Pancreas (tissue), 10 donors: ENCODE results near the gene NFIX. TPM values are rescaled to one million over a fixed set of nuclear protein-coding genes. Genes with fewer than 3 reads are reported as not detected.
"Not testable (repeated sequence)": the region's sequence is repeated elsewhere in the genome, so short reads cannot be mapped to it uniquely, and the experiment has no call there.

Source experiments
- ATAC-seq, 4 donors: fragments of 200-7000 bp; cut with Tn5 transposase; one replicate each; pipeline versions ENCODE4 v1.8.0 to v1.9.1; 2020; ENCODE audit warnings: mild to moderate bottlenecking in 4 of 4, moderate library complexity in 4 of 4
- DNase-seq, 6 donors: peaks; one replicate each; pipeline ENCODE4 v3.0.0-alpha.2; 2020
- FAIRE-seq: peaks from 2 replicates; lab custom pipeline; 2012; peaks lifted over from hg19 to GRCh38; lab: Jason Lieb, UNC
- H3K27ac ChIP-seq, 4 donors: fragments of 200-600 bp; sonication (generic); 1 replicate in 3 of 4; 2 replicates in 1 of 4; pipeline versions ENCODE4 v1.5.0 to v1.8.0; 2020
- H3K27me3 ChIP-seq, 4 donors: fragments of 200-600 bp; one replicate each; pipeline ENCODE4 v1.8.0; 2021
- H3K36me3 ChIP-seq, 3 donors: fragments of 200-600 bp; sonication (generic) in 1 of 3; one replicate each; pipeline versions ENCODE4 v1.5.0 to v1.8.0; 2020 to 2021
- H3K4me1 ChIP-seq, 3 donors: fragments of 200-600 bp; one replicate each; pipeline ENCODE4 v1.8.0; 2021
- H3K4me3 ChIP-seq, 4 donors: fragments of 200-600 bp; sonication (generic) in 2 of 4; one replicate each; pipeline versions ENCODE4 v1.5.0 to v1.8.0; 2020 to 2021
- H3K9me3 ChIP-seq, 4 donors: fragments of 200-600 bp; one replicate each; pipeline ENCODE4 v1.8.0; 2021
- WGBS, 2 donors: extraction: QIAGEN DNeasy Blood & Tissue Kit; methylation state at CpG; one replicate each; pipeline ENCODE4 v1.1.7; 2013; 5-methylcytosine and 5-hydroxymethylcytosine counted together
- intact Hi-C, 3 donors: fragments of 100-400 bp; cut with DNase I; formaldehyde crosslinking; loops; one replicate each; pipeline versions ENCODE4 v1.11.1 to v1.14.2; 2022
- polyA plus RNA-seq, 2 donors: library from polyadenylated mRNA; stranded (reverse); fragments of 200-250 nt; gene quantifications; one replicate each; pipeline ENCODE4 v1.2.3, GENCODE V29; 2013
- total RNA-seq, 6 donors: library from RNA; stranded (reverse); fragmentation: NEBNext Ultra II Directional in 4 of 6; extraction: Animal tissue kit (Norgen Biotek cat#: 25700) in 4 of 6; gene quantifications; one replicate each; pipeline versions ENCODE4 v1.2.1 to v1.2.4, GENCODE V29; 2021 to 2023
- TF ChIP-seq, protein P1 (sequence below), 4 donors: fragments of 200-600 bp; sonication (generic) in 3 of 4; IDR thresholded peaks; one replicate each; pipeline versions ENCODE4 v1.5.0 to v1.8.0; 2021; ENCODE audit warnings: antibody characterized with exemption in 4 of 4
- donor health status: healthy with polysubstance abuse.
- donor health status: DM: no; HTN: no; CAD: no; lungs with moderate emphysema.
- donor health status: DM: no; HTN: no; CAD: no.
- donor health status: control.
- donor health status: control.
- donor health status: Bipolar disorder and iron deficiency.
- donor health status: DM: yes; HTN: yes; CAD: no.
- donor health status: DM: no; HTN: no; CAD: no.
- donor health status: DM: no; HTN: no; CAD: no.
- donor health status: DM: yes; HTN: yes; CAD: no.

NFIX gene
- total and polyA plus RNA-seq, 8 donors = 8.3 to 45.1 (median 32.7) TPM

DNA sequence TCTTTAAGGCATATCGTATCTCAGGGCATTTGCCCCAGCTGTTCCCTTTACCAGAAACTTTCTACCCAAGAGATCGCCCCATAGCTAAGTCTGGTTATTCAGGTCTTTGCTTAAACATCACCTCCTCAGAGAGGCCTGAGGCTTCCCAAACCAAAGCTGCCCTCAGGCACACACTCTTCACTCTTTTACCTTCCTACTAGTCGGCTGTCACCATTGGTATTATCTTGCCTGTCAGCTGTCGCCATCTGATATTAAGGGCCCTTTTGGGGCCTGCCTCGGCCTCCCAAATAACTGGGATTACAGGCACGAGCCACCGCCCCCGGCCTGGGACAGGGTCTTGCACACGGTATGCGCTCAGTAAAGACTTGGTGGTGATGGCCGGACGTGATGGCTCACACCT is 39.3 kb upstream of the NFIX start:
- TF ChIP-seq, protein P1, sequence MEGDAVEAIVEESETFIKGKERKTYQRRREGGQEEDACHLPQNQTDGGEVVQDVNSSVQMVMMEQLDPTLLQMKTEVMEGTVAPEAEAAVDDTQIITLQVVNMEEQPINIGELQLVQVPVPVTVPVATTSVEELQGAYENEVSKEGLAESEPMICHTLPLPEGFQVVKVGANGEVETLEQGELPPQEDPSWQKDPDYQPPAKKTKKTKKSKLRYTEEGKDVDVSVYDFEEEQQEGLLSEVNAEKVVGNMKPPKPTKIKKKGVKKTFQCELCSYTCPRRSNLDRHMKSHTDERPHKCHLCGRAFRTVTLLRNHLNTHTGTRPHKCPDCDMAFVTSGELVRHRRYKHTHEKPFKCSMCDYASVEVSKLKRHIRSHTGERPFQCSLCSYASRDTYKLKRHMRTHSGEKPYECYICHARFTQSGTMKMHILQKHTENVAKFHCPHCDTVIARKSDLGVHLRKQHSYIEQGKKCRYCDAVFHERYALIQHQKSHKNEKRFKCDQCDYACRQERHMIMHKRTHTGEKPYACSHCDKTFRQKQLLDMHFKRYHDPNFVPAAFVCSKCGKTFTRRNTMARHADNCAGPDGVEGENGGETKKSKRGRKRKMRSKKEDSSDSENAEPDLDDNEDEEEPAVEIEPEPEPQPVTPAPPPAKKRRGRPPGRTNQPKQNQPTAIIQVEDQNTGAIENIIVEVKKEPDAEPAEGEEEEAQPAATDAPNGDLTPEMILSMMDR (IDR thresholded peaks at IDR 0.05) = no peak
- 37 to 42% methylated on average over 12 of the region's 12 CpGs for WGBS, 2 donors
- ATAC-seq = no peak
- Histone ChIP-seq H3K27me3 (no peaks in the 10 kb centered on the region), H3K36me3 (peaks cover 0 to 14% (median 9%) of the 10 kb centered on the region in 3 donors), H3K4me1 (peaks cover 0 to 8% (median 7%) of the 10 kb centered on the region in 3 donors), H3K9me3 (no peaks in the 10 kb centered on the region), H3K4me3 (peak overlapping the region; percentile 49 to 96 (median 88)), H3K27ac (peak overlapping the region in 1 of 4 donors; percentile 88)
- FAIRE-seq = no peak
- intact Hi-C loops = no loop called here
- DNase-seq = no peak

DNA sequence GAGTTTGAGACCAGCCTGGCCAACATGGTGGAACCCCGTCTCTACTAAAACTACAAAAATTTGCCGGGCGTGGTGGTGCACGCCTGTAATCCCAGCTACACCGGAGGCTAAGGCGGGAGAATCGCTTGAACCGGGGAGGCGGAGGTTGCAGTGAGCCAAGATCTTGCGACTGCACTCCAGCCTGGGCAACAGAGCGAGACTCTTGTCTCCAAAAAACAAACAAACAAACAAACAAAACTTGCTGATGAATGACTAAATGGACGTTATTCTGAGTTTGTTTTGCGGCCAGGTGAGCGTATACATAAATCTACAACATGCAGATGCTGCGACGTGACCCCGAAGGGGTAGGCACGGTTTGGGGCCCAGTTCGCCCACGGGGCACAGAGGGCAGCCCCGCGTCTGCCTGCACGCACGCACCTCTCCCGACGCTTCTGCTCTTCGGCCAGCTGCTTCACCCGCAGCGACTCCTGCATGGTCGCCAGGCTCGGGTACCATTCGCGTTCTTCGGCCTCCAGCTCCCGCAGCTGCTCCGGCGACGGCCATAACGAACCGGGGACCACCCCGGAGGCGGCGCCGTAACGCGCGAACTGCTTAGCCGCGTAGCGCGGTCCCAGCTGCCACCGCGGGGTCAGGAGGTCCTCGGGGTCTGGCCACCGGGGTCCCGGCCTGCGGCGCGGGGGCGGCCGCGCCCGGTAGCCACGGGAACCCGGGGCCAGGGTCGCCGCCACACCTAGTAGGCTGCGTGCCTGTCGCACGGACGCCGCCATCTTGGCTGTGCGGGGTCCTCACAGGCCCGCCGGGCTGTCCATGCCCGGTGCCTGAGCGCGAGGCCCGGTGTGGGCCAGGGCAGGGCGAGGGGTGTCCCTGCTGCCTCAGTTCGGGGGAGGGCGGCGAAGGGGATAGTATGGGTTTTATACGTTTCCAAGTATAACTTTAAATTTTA is 38.6 kb upstream of the NFIX start, which contains the start of gene GADD45GIP1:
Gene GADD45GIP1, minus strand, starts transcription at position 778 of the 943 bp plus-strand sequence. Its CDS starts 11 bp downstream, at position 767.
- DNase-seq = peak; percentile 73 to 93 (median 80)
- intact Hi-C loops = no loop called here
- H3K9me3 ChIP-seq = no peaks in the 10 kb centered on the region
- no peaks in the 10 kb centered on the region for H3K27me3 ChIP-seq
- FAIRE-seq = no peak
- peak within 1 kb of the TSS; percentile 79 to 90 (median 84) for H3K27ac ChIP-seq
- ATAC-seq = peak; percentile 95
- TF ChIP-seq, protein P1 (IDR thresholded peaks at IDR 0.05) = no peak
- WGBS, 2 donors = 2 to 4% methylated on average over 80 to 84 of the region's 84 CpGs
- H3K4me1 ChIP-seq = peaks cover 0 to 8% (median 7%) of the 10 kb centered on the region in 3 donors
- peak within 1 kb of the TSS; percentile 49 to 96 (median 88) for H3K4me3 ChIP-seq
- peaks cover 0 to 8% (median 3%) of the 10 kb centered on the region in 3 donors for H3K36me3 ChIP-seq

DNA sequence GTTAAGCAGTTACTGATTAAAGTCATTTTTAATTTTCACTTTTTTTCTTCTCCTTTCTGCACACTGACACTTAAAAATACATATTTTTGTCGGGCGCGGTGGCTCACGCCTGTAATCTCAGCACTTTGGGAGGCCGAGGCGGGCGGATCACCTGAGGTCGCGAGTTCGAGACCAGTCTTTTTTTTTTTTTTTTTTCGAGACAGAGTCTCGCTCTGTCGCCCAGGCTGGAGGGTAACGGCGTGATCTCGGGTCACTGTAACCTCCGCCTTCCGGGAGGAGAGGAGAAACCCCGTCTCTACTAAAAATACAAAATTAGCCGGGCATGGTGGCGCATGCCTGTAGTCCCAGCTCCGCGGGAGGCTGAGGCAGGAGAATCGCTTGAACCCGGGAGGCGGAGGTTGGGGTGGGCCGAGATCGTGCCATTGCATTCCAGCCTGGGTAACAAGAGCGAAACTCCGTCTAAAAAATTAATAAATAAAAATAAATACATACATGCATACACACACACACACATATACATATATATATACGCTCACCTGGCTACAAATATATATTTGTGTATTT is 37.8 kb upstream of the NFIX start:
- Histone ChIP-seq H3K27ac (peak overlapping the region; percentile 79 to 90 (median 84)), H3K4me3 (peak overlapping the region; percentile 49 to 96 (median 88))
- FAIRE-seq, H3K27me3 ChIP-seq, H3K4me1 ChIP-seq, DNase-seq, intact Hi-C loops, H3K9me3 ChIP-seq, H3K36me3 ChIP-seq: not testable (repeated sequence)
- ATAC-seq = peak; percentile 18 to 25 (median 20)
- WGBS, 2 donors = 33 to 40% methylated on average over 31 of the region's 31 CpGs

DNA sequence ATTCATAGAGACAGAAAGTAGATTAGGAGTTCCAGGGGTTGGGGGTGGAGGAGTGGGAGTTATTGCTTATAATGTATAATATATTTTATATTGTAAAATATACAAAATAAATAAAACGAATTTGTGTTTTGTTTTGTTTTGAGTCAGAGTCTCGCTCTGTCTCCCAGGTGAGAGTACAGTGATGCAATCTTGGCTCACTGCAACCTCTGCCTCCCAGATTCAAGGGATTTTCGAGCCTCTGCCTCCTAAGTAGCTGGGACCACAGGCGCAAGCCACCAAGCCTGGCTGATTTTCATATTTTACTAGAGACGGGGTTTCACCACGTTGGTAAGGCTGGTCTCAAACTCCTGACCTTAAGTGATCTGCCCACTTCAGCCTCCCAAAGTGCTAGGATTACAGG is 35.8 kb upstream of the NFIX start:
- 59 to 68% methylated on average over 6 of the region's 6 CpGs for WGBS, 2 donors
- no peaks in the 10 kb centered on the region for H3K27me3 ChIP-seq
- H3K4me1 ChIP-seq = peaks cover 0 to 7% (median 3%) of the 10 kb centered on the region in 3 donors
- H3K4me3 ChIP-seq = no peak overlapping the region
- no peak for FAIRE-seq
- ATAC-seq = no peak
- no peaks in the 10 kb centered on the region for H3K9me3 ChIP-seq
- TF ChIP-seq, protein P1 (IDR thresholded peaks at IDR 0.05) = no peak
- no peaks in the 10 kb centered on the region for H3K36me3 ChIP-seq
- H3K27ac ChIP-seq = no peak overlapping the region
- DNase-seq = no peak
- intact Hi-C loops = no loop called here
